Neural cell (in vitro differentiated cells): ENCODE data around the gene TBX20. TPM values are rescaled to one million over a fixed set of nuclear protein-coding genes. Genes with fewer than 3 reads are reported as not detected.

Source experiments
- H2AFZ ChIP-seq: fragments of 200-600, 300-800 bp; sonication (generic), shearing (Covaris generic); 2 replicates; pipeline ENCODE4 v1.6.0; 2014; ENCODE audit warnings: low read depth, mild to moderate bottlenecking, antibody characterized with exemption, low read length, moderate library complexity
- H3F3A ChIP-seq: fragments of 200-600 bp; shearing (Covaris generic); 2 replicates; pipeline ENCODE4 v1.6.1; 2016; ENCODE audit warnings: mild to moderate bottlenecking, moderate library complexity, mixed read lengths, antibody characterized with exemption, low read length; ENCODE audit not compliant: insufficient read depth, poor library complexity, severe bottlenecking
- H3K27ac ChIP-seq: fragments of 200-600, 300-800 bp; sonication (generic), shearing (Covaris generic); 2 replicates; pipeline ENCODE4 v1.5.1; 2014; ENCODE audit warnings: mild to moderate bottlenecking, low read length, moderate library complexity
- H3K27me3 ChIP-seq: fragments of 300-800, 200-600 bp; sonication (generic), shearing (Covaris generic); 2 replicates; pipeline ENCODE4 v1.6.0; 2014; ENCODE audit warnings: mild to moderate bottlenecking, low read depth, low read length, moderate library complexity; ENCODE audit not compliant: insufficient read depth
- H3K36me3 ChIP-seq: fragments of 300-800, 200-600 bp; sonication (generic), shearing (Covaris generic); 2 replicates; pipeline ENCODE4 v1.5.1; 2014; ENCODE audit warnings: mild to moderate bottlenecking, antibody characterized with exemption, low read length, moderate library complexity; ENCODE audit not compliant: insufficient read depth
- H3K4me2 ChIP-seq: fragments of 300-800, 200-600 bp; sonication (generic), shearing (Covaris generic); 2 replicates; pipeline ENCODE4 v1.6.0; 2014; ENCODE audit warnings: mild to moderate bottlenecking, low read length
- H3K4me3 ChIP-seq: fragments of 300-800, 200-600 bp; sonication (generic), shearing (Covaris generic); 2 replicates; pipeline ENCODE4 v1.5.1; 2014; ENCODE audit warnings: mild to moderate bottlenecking, low read length, moderate library complexity
- H3K79me2 ChIP-seq: fragments of 200-600 bp; shearing (Covaris generic); replicated peaks from 2 replicates; pipeline ENCODE4 v1.6.0; 2014; ENCODE audit warnings: mild to moderate bottlenecking, low read length, moderate library complexity; ENCODE audit not compliant: insufficient read depth
- H3K9ac ChIP-seq: fragments of 300-800, 200-600 bp; sonication (generic), shearing (Covaris generic); 2 replicates; pipeline ENCODE4 v1.6.1; 2016; ENCODE audit warnings: mild to moderate bottlenecking, low read length, mixed read lengths
- H3K9me2 ChIP-seq: fragments of 200-600 bp; shearing (Covaris generic); 2 replicates; pipeline ENCODE4 v1.6.1; 2016; ENCODE audit warnings: mild to moderate bottlenecking, low read length, mixed read lengths; ENCODE audit not compliant: insufficient read depth
- H3K9me3 ChIP-seq: fragments of 200-600, 300-800 bp; sonication (generic), shearing (Covaris generic); 2 replicates; pipeline ENCODE4 v1.6.1; 2016; ENCODE audit warnings: mild to moderate bottlenecking, mixed run types, low read length, moderate library complexity, mixed read lengths
- H4K20me1 ChIP-seq: fragments of 200-600 bp; shearing (Covaris generic); 2 replicates; pipeline ENCODE4 v1.6.1; 2016; ENCODE audit warnings: mild to moderate bottlenecking, mixed run types; ENCODE audit not compliant: insufficient read depth
- CTCF ChIP-seq: fragments of 450-650 bp; IDR thresholded peaks from 2 replicates; pipeline ENCODE4 v1.5.1; 2014; ENCODE audit warnings: antibody characterized with exemption, mild to moderate bottlenecking, moderate library complexity; ENCODE audit not compliant: poor library complexity, severe bottlenecking
- EP300 ChIP-seq: fragments of 450-650 bp; conservative IDR thresholded peaks from 2 replicates; pipeline ENCODE4 v1.6.1; 2014; ENCODE audit warnings: antibody characterized with exemption, mild to moderate bottlenecking, moderate library complexity; ENCODE audit not compliant: poor library complexity, severe bottlenecking
- EZH2 ChIP-seq: fragments of 200-600, 300-800 bp; shearing (Covaris generic), sonication (generic); IDR thresholded peaks from 2 replicates; pipeline ENCODE4 v1.6.1; 2014; ENCODE audit warnings: antibody characterized with exemption, low read length, borderline replicate concordance, mild to moderate bottlenecking; ENCODE audit not compliant: insufficient read depth, poor library complexity, severe bottlenecking
- MXI1 ChIP-seq: fragments of 450-650 bp; conservative IDR thresholded peaks from 2 replicates; pipeline ENCODE4 v1.6.1; 2014; ENCODE audit warnings: antibody characterized with exemption, mild to moderate bottlenecking; ENCODE audit not compliant: poor library complexity, severe bottlenecking
- POLR2AphosphoS5 ChIP-seq: IDR thresholded peaks from 2 replicates; pipeline ENCODE4 v1.6.1; 2012
- RAD21 ChIP-seq: fragments of 450-650 bp; conservative IDR thresholded peaks from 2 replicates; pipeline ENCODE4 v1.6.1; 2014; ENCODE audit warnings: antibody characterized with exemption, mild to moderate bottlenecking, moderate library complexity
- REST ChIP-seq: IDR thresholded peaks from 2 replicates; pipeline ENCODE4 v1.6.1; 2012; ENCODE audit warnings: borderline replicate concordance
- SMC3 ChIP-seq: fragments of 450-650 bp; conservative IDR thresholded peaks from 2 replicates; pipeline ENCODE4 v1.6.1; 2014; ENCODE audit warnings: antibody characterized with exemption, mild to moderate bottlenecking, moderate library complexity; ENCODE audit not compliant: poor library complexity
- TAF1 ChIP-seq: IDR thresholded peaks from 2 replicates; pipeline ENCODE4 v1.6.1; 2012; ENCODE audit warnings: low read depth
- polyA plus RNA-seq: library from polyadenylated mRNA; depleted of rRNA; stranded (reverse); fragments of >200 nt; gene quantifications from 2 replicates; pipeline ENCODE4 v1.2.3, GENCODE V29; 2014

TBX20 gene
- polyA plus RNA-seq, 1 donor from 2014 or later, result not detected

GRCh38 chr7:35250941-35251340 is 3.0 kb downstream of the TBX20 start:
- H3K79me2 ChIP-seq, result no peaks in the 10 kb centered on the region
- H4K20me1 ChIP-seq, result no peaks in the 10 kb centered on the region
- H3K4me3 ChIP-seq, result no peak overlapping the region
- H3K9ac ChIP-seq, result no peak overlapping the region
- TF ChIP-seq EZH2, result no peak
- no peak for TF ChIP-seq MXI1
- no peak for TF ChIP-seq POLR2AphosphoS5
- TF ChIP-seq SMC3, result no peak
- no peak for TF ChIP-seq CTCF
- TF ChIP-seq EP300, result no peak
- TF ChIP-seq REST, result no peak
- no peak for TF ChIP-seq TAF1
- no peak for TF ChIP-seq RAD21
- H3K27me3 ChIP-seq, result peaks cover 100% of the 10 kb centered on the region
- H3K9me3 ChIP-seq, result no peaks in the 10 kb centered on the region
- H3K27ac ChIP-seq, result no peak overlapping the region
- H3F3A ChIP-seq, result no peaks in the 10 kb centered on the region
- no peak overlapping the region for H3K4me2 ChIP-seq
- H2AFZ ChIP-seq, result no peak overlapping the region
- no peaks in the 10 kb centered on the region for H3K9me2 ChIP-seq
- H3K36me3 ChIP-seq, result no peaks in the 10 kb centered on the region

GRCh38 chr7:35250452-35250851 is 3.4 kb downstream of the TBX20 start:
- Histone ChIP-seq H3K4me2 (no peak overlapping the region), H2AFZ (no peak overlapping the region), H3F3A (no peaks in the 10 kb centered on the region), H3K36me3 (no peaks in the 10 kb centered on the region), H3K27ac (no peak overlapping the region), H3K9me3 (no peaks in the 10 kb centered on the region), H3K79me2 (no peaks in the 10 kb centered on the region), H3K27me3 (peaks cover 100% of the 10 kb centered on the region), H4K20me1 (no peaks in the 10 kb centered on the region), H3K4me3 (no peak overlapping the region), H3K9ac (no peak overlapping the region), H3K9me2 (no peaks in the 10 kb centered on the region)
- no peak for TF ChIP-seq CTCF
- no peak for TF ChIP-seq SMC3
- no peak for TF ChIP-seq REST
- no peak for TF ChIP-seq EP300
- TF ChIP-seq TAF1, result no peak
- no peak for TF ChIP-seq RAD21
- no peak for TF ChIP-seq EZH2
